Measurements from ENCODE around the gene EVI5.
"Not testable (repeated sequence)": the region's sequence is repeated elsewhere in the genome, so short reads cannot be mapped to it uniquely, and the experiment has no call there.

EVI5 gene

GRCh38 chr1:92679980-92680379, 104.9 kb downstream of the EVI5 start:
- DNase-seq = no peak

- no peak for DNase-seq
Observed at GRCh38 chr1:92663775-92664174, 121.1 kb downstream of the EVI5 start.

GRCh38 chr1:92662048-92662447, 122.9 kb downstream of the EVI5 start:
- no peak for DNase-seq

GRCh38 chr1:92657701-92658100, 127.2 kb downstream of the EVI5 start:
- DNase-seq = no peak

- DNase-seq = no peak
Observed at GRCh38 chr1:92655197-92655801, 129.6 kb downstream of the EVI5 start.

- no peak for DNase-seq
Observed at GRCh38 chr1:92653605-92654381, 131.1 kb downstream of the EVI5 start.

GRCh38 chr1:92640686-92641085, 144.2 kb downstream of the EVI5 start:
- not testable (repeated sequence) for DNase-seq

GRCh38 chr1:92638498-92638897, 146.4 kb downstream of the EVI5 start:
- no peak for DNase-seq

GRCh38 chr1:92635203-92635602, 149.7 kb downstream of the EVI5 start:
- not testable (repeated sequence) for DNase-seq

- DNase-seq = peak; percentile 44
Observed at GRCh38 chr1:92623187-92623778, 161.6 kb downstream of the EVI5 start.

- no peak for DNase-seq
Observed at GRCh38 chr1:92619466-92620189, 165.3 kb downstream of the EVI5 start.

- no peak for DNase-seq
Observed at GRCh38 chr1:92601044-92601443, 183.9 kb downstream of the EVI5 start.

- DNase-seq = peak; percentile 59
Observed at GRCh38 chr1:92599184-92599583, 185.7 kb downstream of the EVI5 start.

GRCh38 chr1:92589361-92589760, 195.5 kb downstream of the EVI5 start:
- DNase-seq = not testable (repeated sequence)

- no peak for DNase-seq
Observed at GRCh38 chr1:92587445-92587844, 197.5 kb downstream of the EVI5 start.

GRCh38 chr1:92585831-92586230, 199.1 kb downstream of the EVI5 start:
- no peak for DNase-seq

- not testable (repeated sequence) for DNase-seq
Observed at GRCh38 chr1:92584810-92585209, 200.1 kb downstream of the EVI5 start.

GRCh38 chr1:92583821-92584760, 200.8 kb downstream of the EVI5 start:
- peak; percentile 70 for DNase-seq

- DNase-seq = no peak
Observed at GRCh38 chr1:92577261-92577895, 207.5 kb downstream of the EVI5 start.

- DNase-seq = no peak
Observed at GRCh38 chr1:92575123-92575522, 209.8 kb downstream of the EVI5 start.

- DNase-seq = no peak
Observed at GRCh38 chr1:92572520-92572919, 212.4 kb downstream of the EVI5 start.

GRCh38 chr1:92571578-92571977, 213.3 kb downstream of the EVI5 start:
- DNase-seq = no peak
